ENCODE measurements around the gene GOSR2. TPM values are rescaled to one million over a fixed set of nuclear protein-coding genes. Genes with fewer than 3 reads are reported as not detected.

GOSR2 gene
- total and polyA plus RNA-seq, 2 of the 13 experiments (the other 11 are each of a cell fraction or from before 2014, with no cell fraction given) = 61.5 to 63.9 TPM

GRCh38 chr17:46928467-46929261 is 5.7 kb downstream of the GOSR2 start:
- no peaks in the 10 kb centered on the region for H3K9me3 ChIP-seq (ENCODE audit: low read length)
- no peak overlapping the region for H3K4me2 ChIP-seq (ENCODE audit: low read depth, low read length)
- intact Hi-C loops (cut with micrococcal nuclease; ENCODE audit: unreplicated experiment) (no loop called here), in situ Hi-C loops (cut with HindIII; ENCODE audit: extremely low pct_ligation_motif_present, low pct_unique_long_range_greater_than_20kb) (no loop called here)
- peaks cover 34 to 48% of the 10 kb centered on the region in 2 experiments for H3K36me3 ChIP-seq (replicated peaks in 1 of 2; ENCODE audit: control insufficient read depth in 1 of 2, insufficient read depth in 2 of 2, low read length in 2 of 2)
- peaks cover 55% of the 10 kb centered on the region for H3K4me1 ChIP-seq (ENCODE audit: insufficient read depth, low read length)
- no peak overlapping the region for H2AFZ ChIP-seq (ENCODE audit: low read length)
- TF ChIP-seq ZNF792 (CRISPR knock-in tag; IDR thresholded peaks at IDR 0.05) (no peak), ZNF317 (CRISPR knock-in tag; IDR thresholded peaks at IDR 0.05) (no peak), RCOR2 (CRISPR knock-in tag; IDR thresholded peaks at IDR 0.05) (no peak), HCFC1 (IDR thresholded peaks at IDR 0.05; ENCODE audit: low read depth, low read length) (no peak), NR0B2 (CRISPR knock-in tag; IDR thresholded peaks at IDR 0.05) (no peak), ZNF468 (CRISPR knock-in tag; IDR thresholded peaks at IDR 0.05) (no peak), FOXP4 (CRISPR knock-in tag; IDR thresholded peaks at IDR 0.05) (no peak), ERF (CRISPR knock-in tag; IDR thresholded peaks at IDR 0.05) (no peak), CBX5 (CRISPR knock-in tag; IDR thresholded peaks at IDR 0.05; ENCODE audit: borderline replicate concordance) (no peak), ATF1 (CRISPR knock-in tag; IDR thresholded peaks at IDR 0.05) (no peak), ZNF710 (CRISPR knock-in tag; IDR thresholded peaks at IDR 0.05; ENCODE audit: borderline replicate concordance) (no peak), PLRG1 (conservative IDR thresholded peaks at IDR 0.05) (no peak), ARID2 (CRISPR knock-in tag; IDR thresholded peaks at IDR 0.05; ENCODE audit: borderline replicate concordance) (no peak), AGO2 (optimal IDR thresholded peaks at IDR 0.05; ENCODE audit: low read depth, low read length) (no peak), ZC3H4 (CRISPR knock-in tag; IDR thresholded peaks at IDR 0.05; ENCODE audit: borderline replicate concordance) (no peak), HHEX (CRISPR knock-in tag; IDR thresholded peaks at IDR 0.05) (no peak), ZNF556 (CRISPR knock-in tag; IDR thresholded peaks at IDR 0.05; ENCODE audit: borderline replicate concordance) (no peak)
- TF ChIP-seq, protein P1, sequence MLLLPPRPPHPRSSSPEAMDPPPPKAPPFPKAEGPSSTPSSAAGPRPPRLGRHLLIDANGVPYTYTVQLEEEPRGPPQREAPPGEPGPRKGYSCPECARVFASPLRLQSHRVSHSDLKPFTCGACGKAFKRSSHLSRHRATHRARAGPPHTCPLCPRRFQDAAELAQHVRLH (CRISPR knock-in tag; IDR thresholded peaks at IDR 0.05; ENCODE audit: borderline replicate concordance, low read depth) = no peak
- peaks cover 62% of the 10 kb centered on the region for H3K79me2 ChIP-seq (ENCODE audit: insufficient read depth, low read length)
- WGBS (ENCODE audit: low lambda C conversion rate) = 92% methylated on average over 10 of the region's 10 CpGs
- POLR2A ChIA-PET = no interaction called here
- no peak overlapping the region for H3K4me3 ChIP-seq (replicated peaks in 1 of 3; ENCODE audit: insufficient read depth in 1 of 3, low read depth in 2 of 3, low read length in 3 of 3)
- no peak overlapping the region for H3K27ac ChIP-seq (ENCODE audit: extremely low read length, insufficient read depth, low read length)
- H3K27me3 ChIP-seq (ENCODE audit: control insufficient read depth in 1 of 2, insufficient read depth in 2 of 2, low read length in 2 of 2) = no peaks in the 10 kb centered on the region; a peak in 2 of 5 replicates
- no TSS peak for BruUV-seq (replicated peaks)
- no peak overlapping the region for H3K9ac ChIP-seq (ENCODE audit: insufficient read depth, low read depth, low read length)
- CTCF ChIA-PET (ENCODE audit: low intra/inter-chr PET ratio, low total read pairs) = no interaction called here
- ATAC-seq = no peak
- DNase-seq (ENCODE audit: low spot score) = no peak
- FAIRE-seq = no peak
- peaks cover 37% of the 10 kb centered on the region for H4K20me1 ChIP-seq (ENCODE audit: insufficient read depth, low read length)

Measured in HepG2 (cell line).